ENCODE data around the gene TMPRSS12. TPM values are rescaled to one million over a fixed set of nuclear protein-coding genes. Genes with fewer than 3 reads are reported as not detected.

The TMPRSS12 gene
- total RNA-seq (2022; extraction: Qiagen RNA extraction), result not detected in 5 replicates

GRCh38 chr12:50842637-50843493 lies at the start of gene TMPRSS12:
Gene TMPRSS12 (plus strand): TSS chr12:50842926. CDS start chr12:50842965, 39 bp downstream.

Other genes starting within 250 kb of the TMPRSS12 start
- gene ATF1, start 78.8 kb upstream of the TMPRSS12 start, total RNA-seq (2022; extraction: Qiagen RNA extraction), result 37.0 to 52.4 TPM (median 46.7 TPM) in 5 replicates
- not detected in 5 replicates for gene HIGD1C, start 109.6 kb downstream of the TMPRSS12 start, total RNA-seq (2022; extraction: Qiagen RNA extraction)
- gene SLC11A2, start 183.5 kb downstream of the TMPRSS12 start, total RNA-seq (2022; extraction: Qiagen RNA extraction), result 16.2 to 22.8 TPM (median 20.2 TPM) in 5 replicates
- gene LETMD1, start 205.4 kb downstream of the TMPRSS12 start, total RNA-seq (2022; extraction: Qiagen RNA extraction), result 18.6 to 25.1 TPM (median 22.1 TPM) in 5 replicates
- 10.5 to 15.2 TPM (median 13.3 TPM) in 5 replicates for gene CSRNP2, start 240.7 kb downstream of the TMPRSS12 start, total RNA-seq (2022; extraction: Qiagen RNA extraction)